ENCODE results near the gene SLC1A2.

Gene SLC1A2

GRCh38 chr11:35206616-35207015, 212.7 kb downstream of the SLC1A2 start:
- no peaks in the 10 kb centered on the region for H3K27me3 ChIP-seq (ENCODE audit: low read depth, low read length)
- H3K27ac ChIP-seq (ENCODE audit: low read length), result 0 out of 2 replicates have a peak overlapping the region, but pooled peaks have one; percentile 14
- peaks cover 90% of the 10 kb centered on the region for H4K20me1 ChIP-seq (ENCODE audit: insufficient read depth, low read length)
- no peaks in the 10 kb centered on the region for H3K9me3 ChIP-seq (ENCODE audit: insufficient read depth, low read length)
- H3K4me2 ChIP-seq (ENCODE audit: low read length), result no peak overlapping the region
- peaks cover 98% of the 10 kb centered on the region for H3K79me2 ChIP-seq (ENCODE audit: low read length)
- H3K9ac ChIP-seq (ENCODE audit: low read length), result no peak overlapping the region
- no peak overlapping the region for H2AFZ ChIP-seq (ENCODE audit: low read depth, low read length)
- H3K4me3 ChIP-seq (ENCODE audit: low read length), result no peak overlapping the region
- H3K4me1 ChIP-seq (ENCODE audit: low read length), result peaks cover 23% of the 10 kb centered on the region
- TF ChIP-seq CTCF (IDR thresholded peaks at IDR 0.05; ENCODE audit: low read depth, low read length), result no peak
- no peak for TF ChIP-seq EZH2phosphoT487 (IDR thresholded peaks at IDR 0.05; ENCODE audit: low read depth)
- H3K36me3 ChIP-seq (replicated peaks; ENCODE audit: low read depth, low read length), result peaks cover 97% of the 10 kb centered on the region

- Histone ChIP-seq H3K27me3 (ENCODE audit: low read depth, low read length) (no peaks in the 10 kb centered on the region), H3K4me2 (ENCODE audit: low read length) (no peak overlapping the region), H3K9ac (ENCODE audit: low read length) (no peak overlapping the region), H4K20me1 (ENCODE audit: insufficient read depth, low read length) (peaks cover 91% of the 10 kb centered on the region), H3K4me1 (ENCODE audit: low read length) (peaks cover 20% of the 10 kb centered on the region), H3K4me3 (ENCODE audit: low read length) (no peak overlapping the region), H3K36me3 (replicated peaks; ENCODE audit: low read depth, low read length) (peaks cover 99% of the 10 kb centered on the region), H2AFZ (ENCODE audit: low read depth, low read length) (no peak overlapping the region), H3K9me3 (ENCODE audit: insufficient read depth, low read length) (no peaks in the 10 kb centered on the region), H3K79me2 (ENCODE audit: low read length) (peaks cover 99% of the 10 kb centered on the region), H3K27ac (ENCODE audit: low read length) (no peak overlapping the region)
- TF ChIP-seq CTCF (IDR thresholded peaks at IDR 0.05; ENCODE audit: low read depth, low read length) (no peak), EZH2phosphoT487 (IDR thresholded peaks at IDR 0.05; ENCODE audit: low read depth) (no peak)
Measured at GRCh38 chr11:35204614-35205013, 214.7 kb downstream of the SLC1A2 start.
